Stimulated activated CD4-positive, alpha-beta T cell treated with anti-CD3 and anti-CD28 coated beads, Interleukin-2, amount 100 ng/mL, for 48 hours (primary cell): ENCODE data around the gene ACTG1.

Source experiments
- DNase-seq, 2 donors: peaks; one replicate each; pipeline ENCODE4 v3.0.0-alpha.2; 2020

Gene ACTG1

GRCh38 chr17:81492202-81492601 lies 20.4 kb downstream of the ACTG1 start:
- DNase-seq: no peak

- DNase-seq: no peak
Observed at GRCh38 chr17:81491761-81492160, 20.8 kb downstream of the ACTG1 start.

- no peak for DNase-seq
Observed at GRCh38 chr17:81491181-81491581, 21.4 kb downstream of the ACTG1 start.

- no peak for DNase-seq
Observed at GRCh38 chr17:81489998-81490992, 22.3 kb downstream of the ACTG1 start.

- DNase-seq: no peak
Observed at GRCh38 chr17:81489012-81489997, 23.3 kb downstream of the ACTG1 start.

GRCh38 chr17:81488276-81488860 lies 24.2 kb downstream of the ACTG1 start:
- no peak for DNase-seq

GRCh38 chr17:81487487-81488275 lies 24.9 kb downstream of the ACTG1 start:
- peak; percentile 72 to 85 for DNase-seq

- no peak for DNase-seq
Observed at GRCh38 chr17:81487089-81487486, 25.5 kb downstream of the ACTG1 start.

- DNase-seq: no peak
Observed at GRCh38 chr17:81486199-81486810, 26.3 kb downstream of the ACTG1 start.

- peak; percentile 88 to 93 for DNase-seq
Observed at GRCh38 chr17:81484195-81484979, 28.2 kb downstream of the ACTG1 start.

GRCh38 chr17:81483862-81484194 lies 28.8 kb downstream of the ACTG1 start:
- DNase-seq: no peak

GRCh38 chr17:81483085-81483861 lies 29.3 kb downstream of the ACTG1 start:
- DNase-seq: no peak

GRCh38 chr17:81482673-81483072 lies 29.9 kb downstream of the ACTG1 start:
- no peak for DNase-seq

- no peak for DNase-seq
Observed at GRCh38 chr17:81481815-81482505, 30.6 kb downstream of the ACTG1 start.

- peak; percentile 28 to 55 for DNase-seq
Observed at GRCh38 chr17:81481073-81481799, 31.4 kb downstream of the ACTG1 start.

- no peak for DNase-seq
Observed at GRCh38 chr17:81480140-81481072, 32.2 kb downstream of the ACTG1 start.
